Activated T-helper 1 cell treated with anti-CD3 and anti-CD28 coated beads, Interleukin-2, amount 50 U/mL, for 16 hours (primary cell): ENCODE measurements around the gene KRT7.
"Not testable (repeated sequence)": the region's sequence is repeated elsewhere in the genome, so short reads cannot be mapped to it uniquely, and the experiment has no call there.

Source experiments
- DNase-seq, 2 donors: peaks; one replicate each; pipeline ENCODE4 v3.0.0-alpha.2; 2020; ENCODE audit warnings: low read depth in 1 of 2, low spot score in 1 of 2

KRT7 gene

DNA sequence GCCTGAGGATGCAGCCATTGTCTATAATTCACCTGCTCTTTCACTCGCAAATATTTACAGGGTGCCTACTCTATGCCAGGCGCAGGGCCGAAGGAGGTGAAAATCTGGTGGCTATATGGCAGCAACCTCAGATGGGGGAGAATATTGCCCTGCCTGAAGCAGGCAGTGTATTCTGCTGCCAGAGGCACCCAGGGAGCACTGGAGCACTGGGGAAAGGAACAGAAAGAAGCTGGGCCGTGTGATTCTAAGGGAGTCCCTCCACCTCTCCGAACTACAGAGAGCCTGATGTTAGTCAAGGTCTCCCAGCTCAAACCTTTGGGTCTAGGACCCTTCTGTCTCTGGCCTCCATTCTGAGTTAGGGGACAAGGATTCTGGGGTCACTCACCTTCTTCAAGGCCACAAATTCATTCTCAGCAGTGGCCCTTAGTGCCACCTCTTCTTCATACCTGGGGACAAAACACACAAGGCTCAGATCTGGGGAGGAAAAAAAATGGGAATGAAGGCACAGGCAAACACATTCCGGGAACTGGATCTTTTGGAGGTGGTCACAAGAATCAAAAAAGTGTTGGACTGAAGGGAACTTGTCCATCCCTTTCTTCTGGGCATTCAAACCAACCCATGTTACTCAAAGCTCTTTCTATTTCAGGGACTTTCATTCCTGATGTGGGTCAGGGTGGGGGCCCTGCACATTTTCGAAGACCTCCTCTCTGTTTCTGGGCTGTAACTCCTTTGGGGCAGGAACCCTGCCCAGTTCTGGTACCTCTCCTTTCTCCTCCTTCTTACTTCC lies 22.1 kb downstream of the KRT7 start:
- no peak for DNase-seq

DNA sequence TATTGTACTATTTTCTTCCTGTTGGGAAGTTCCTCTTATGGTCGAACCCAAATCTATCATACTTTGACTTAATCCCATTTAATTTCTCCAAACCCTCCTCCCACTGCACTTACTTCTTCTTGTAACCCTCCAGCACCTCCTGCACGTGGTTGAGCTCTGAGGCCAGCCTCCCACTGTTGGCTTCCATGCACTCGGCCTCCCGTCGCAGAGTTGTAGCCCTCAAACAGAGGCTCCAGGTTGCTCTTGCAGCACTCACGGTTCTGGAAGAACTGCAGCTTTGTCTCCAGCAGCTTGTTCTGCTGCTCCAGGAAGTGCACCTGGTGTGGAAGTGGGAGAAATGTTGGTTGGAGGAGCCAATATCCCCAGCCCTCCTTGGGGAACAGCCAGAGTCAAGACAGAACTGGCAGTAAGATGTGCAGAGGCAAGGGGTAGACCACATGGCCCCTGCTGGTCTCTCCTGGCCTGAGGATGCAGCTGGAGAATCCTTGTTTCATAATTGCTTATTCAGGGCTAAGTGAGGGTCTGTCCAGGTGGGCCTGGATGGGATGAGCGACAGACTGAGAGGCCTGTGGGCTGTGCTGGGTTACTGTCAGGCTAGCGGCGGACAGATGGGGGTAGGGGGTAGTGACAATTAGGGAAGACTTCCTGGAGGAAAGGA lies 23.0 kb downstream of the KRT7 start:
- DNase-seq, result no peak

DNA sequence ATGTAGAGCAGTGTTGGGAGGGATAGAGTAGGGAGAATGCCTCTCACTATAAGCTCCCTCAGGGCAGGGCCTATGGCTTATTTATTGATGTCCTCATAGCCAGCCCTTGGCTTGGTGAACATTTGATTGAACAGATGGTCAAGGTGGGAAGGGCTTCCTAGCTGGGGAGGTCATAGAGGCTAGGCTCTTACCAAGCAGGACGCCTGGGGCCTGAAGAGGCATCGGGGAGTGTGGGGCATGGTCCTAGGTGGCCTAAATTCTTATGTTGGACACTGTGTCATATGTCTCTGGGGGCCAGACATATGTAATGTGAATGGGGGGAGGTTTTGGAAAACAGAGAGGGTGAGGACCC lies 23.5 kb downstream of the KRT7 start:
- no peak for DNase-seq

DNA sequence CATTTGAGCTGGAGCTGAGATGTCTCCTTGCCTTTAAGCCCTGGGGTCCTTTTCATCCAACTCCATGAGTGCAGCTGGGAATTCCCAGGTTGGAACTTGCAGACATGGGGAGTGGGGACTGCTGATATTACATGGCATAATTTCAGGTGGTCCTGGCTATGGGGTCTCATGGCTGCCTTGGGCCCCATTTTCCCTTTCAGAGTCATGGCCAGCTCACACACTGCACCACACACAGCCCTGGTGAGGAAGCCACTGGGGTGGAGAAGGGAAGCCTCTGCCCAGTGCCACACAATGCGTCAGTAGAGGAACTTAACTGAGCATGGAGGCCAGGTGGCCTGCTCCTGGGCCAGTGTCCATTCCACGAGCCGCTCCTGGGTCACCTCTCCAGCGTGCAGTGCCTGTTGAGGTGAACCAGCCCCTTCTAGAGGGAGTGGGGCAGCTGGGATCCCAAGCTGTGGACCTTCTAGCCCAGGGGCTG lies 24.1 kb downstream of the KRT7 start:
- no peak for DNase-seq

DNA sequence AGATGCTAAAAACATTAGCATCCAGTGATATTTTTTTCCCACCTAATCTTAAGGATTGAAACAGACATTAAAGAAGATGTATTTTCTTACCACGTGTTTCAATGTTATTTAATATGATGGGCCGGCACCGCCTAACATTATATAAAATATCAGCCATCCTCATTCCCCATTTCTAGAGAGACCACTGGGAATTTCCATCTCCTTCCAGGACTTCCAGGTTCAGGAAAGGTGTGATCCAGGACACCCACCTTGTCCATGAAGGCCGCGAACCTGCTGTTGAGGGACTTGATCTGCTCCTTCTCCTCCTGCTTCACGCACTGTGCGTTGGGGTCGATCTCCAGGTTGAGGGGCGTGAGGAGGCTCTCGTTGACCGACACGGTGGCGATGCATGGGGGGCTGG lies 24.9 kb downstream of the KRT7 start:
- DNase-seq, result not testable (repeated sequence)

DNA sequence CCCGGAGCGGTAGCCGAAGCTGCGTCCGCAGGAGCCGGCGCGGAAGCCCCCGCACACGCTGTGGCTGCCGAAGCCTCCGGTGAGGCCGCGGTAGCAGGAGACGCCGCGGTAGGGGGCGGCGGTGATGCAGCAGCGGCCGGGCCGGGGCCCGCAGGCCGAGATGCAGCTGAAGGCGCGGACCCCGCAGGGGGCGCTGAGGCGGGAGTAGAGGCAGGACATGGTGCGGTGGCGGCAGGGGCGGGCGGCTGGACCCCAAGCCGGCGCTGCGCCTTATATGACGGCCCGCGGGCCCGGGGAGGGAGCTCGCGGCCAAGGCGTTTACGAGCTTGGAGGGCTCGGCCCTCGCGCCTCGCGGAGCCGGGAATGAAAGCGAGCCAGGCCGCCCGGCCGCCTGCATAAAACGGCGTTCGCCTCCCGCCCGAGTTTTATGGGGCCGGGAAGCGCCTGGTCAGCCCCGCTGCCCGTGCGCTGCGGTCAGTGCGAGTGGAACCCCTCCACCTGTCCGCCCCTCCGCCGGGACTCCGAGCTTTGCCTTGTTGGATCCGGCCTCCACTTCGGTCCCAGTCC lies 25.4 kb downstream of the KRT7 start:
- no peak for DNase-seq

DNA sequence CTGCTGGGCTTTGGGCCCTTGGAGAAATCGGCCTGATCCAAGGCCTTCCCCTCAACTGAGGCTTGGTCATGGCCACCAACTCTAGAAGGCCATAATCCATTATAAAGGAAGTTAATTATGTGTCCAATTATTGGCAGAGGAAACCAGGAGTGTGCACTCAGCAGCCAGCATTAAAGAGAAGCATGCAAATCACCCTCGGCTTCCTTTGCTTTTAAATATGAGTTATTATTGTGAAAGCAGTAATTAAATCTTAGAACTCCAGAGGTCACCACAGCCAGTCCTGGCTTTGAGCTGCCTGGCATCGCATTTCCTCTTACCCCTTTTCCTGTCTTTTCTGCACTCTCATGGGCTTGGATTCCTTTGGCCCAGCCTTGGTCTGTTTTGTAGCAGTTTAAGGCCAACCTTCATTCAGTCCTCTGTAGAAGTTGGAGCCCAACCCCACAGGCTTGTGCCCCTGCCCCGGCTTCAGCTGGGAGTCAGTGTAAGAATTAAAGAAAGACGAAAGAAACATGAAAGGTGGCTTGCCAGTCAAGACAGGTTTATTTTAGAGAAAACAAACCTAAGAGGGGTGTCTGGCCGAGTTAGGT lies 26.7 kb downstream of the KRT7 start:
- DNase-seq, result no peak

DNA sequence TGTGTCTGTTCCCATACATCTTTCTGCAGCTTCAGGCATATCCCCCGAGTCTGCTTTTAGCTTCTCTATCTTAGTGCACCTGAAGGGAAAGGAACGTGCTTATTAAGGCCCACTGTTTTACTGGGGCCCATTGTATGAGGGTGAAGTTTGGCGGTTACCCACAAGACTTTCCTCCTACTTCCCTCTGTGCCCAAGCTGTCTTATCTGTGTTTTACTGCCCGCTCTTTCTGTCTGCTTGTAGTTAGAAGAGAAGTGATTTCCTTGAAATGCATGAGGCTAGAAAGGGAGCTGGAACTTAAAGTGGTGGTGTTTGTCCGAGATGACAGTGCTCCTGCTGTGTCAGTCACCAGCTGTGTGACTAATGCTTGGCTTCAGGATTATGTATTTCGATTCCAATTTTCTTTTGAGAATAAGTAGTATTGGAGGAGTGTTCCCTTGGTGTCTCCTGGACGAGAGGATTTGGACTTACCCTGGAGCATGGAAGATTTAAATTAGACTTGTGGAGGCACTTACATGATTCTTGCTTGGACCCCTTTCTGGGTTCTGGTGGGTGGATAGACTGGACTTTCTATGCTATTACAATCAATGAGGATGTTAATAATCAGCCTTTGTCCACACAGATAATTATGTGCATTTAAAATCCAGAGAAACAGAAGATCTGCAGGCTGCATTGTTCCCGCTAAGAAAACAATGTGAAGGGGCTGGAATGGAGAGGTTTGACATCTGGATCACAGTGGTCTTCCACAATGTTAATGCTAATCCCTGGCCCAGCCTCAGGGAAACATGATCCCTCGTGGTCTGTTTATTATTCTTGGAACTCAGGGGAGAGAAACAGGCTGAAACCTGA lies 27.5 kb downstream of the KRT7 start:
- DNase-seq, result no peak

DNA sequence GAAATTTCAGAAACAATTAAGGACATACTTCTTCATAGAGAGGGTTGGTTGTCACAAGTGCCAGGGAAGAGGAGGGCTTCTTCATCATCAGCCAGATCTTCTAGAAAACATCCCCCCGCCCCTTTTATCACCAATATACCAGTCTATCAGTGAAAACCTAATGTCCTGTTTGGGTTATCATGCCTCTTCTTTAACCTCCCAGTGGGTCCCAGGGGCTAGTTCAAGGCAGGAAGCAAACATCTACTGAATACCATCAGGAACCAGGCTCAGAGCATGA lies 28.1 kb downstream of the KRT7 start:
- DNase-seq, result no peak

DNA sequence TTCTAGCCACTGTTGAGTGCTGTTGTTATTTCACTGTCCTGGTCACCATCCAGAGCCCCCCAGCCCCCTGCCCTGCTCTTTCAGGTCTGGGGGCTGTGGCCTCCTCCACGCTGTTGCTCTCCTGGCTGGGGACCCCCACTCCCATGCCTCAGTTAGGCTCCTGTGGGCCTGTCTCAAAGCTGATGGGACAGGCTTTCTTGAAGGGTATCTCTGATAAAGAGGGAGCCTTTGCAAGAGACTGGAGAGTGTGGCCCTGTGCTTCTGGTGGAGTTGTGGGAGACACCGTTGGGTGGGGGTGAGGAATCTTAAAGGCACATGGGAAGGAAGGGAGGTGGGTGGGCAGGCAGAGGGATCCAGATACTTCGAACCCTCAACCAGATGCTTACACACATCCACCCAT lies 29.2 kb downstream of the KRT7 start:
- DNase-seq, result no peak

DNA sequence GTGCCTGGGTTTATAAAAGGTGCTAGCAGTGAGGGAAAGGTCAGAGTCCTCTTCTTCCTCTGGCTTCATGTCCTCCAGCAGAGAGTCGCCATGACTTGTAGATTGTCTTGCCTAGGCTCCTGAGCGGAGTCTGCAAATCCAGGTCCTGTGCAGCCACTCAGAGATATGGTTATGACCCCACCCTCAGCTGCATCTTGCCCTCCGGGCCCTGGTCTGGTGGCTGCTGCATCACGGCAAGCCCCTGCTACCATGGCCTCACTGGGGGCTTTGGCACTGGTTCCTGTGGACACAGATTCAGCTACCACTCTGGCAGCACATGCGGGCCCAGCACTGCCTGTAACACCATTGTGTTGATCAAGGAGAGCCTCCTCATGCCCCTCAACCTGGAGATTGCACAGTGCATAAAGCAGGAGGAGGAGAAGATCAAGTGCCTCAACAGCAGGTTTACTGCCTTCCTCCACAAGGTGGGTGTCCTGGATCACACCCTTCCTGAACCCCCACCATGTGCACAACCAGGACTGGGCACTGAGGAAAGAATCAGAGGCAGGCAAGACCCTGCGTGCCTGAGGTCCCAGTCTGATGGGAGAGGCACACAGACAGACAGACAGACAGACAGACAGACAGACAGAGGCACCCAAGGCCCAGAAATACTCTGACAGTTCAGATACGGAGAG lies 30.9 kb downstream of the KRT7 start:
- DNase-seq, result no peak

DNA sequence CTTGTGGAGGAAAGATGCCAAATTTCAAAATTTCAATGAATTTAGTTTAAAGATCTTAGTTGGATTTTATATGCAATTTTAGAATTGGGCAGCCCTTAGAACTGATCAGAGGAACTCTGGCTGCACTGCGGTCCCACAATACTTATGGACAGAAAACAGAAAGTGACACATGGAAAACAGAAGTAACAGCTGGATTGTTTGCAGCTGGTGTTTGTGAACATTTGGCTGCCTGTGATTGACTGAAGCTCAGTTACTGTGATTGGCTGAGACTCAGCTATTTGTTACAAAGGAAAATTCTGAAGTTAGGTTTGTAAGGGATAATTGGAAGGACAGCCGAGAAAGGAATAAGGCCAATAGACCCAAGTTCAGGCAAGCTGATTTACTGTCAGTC lies 31.4 kb downstream of the KRT7 start:
- no peak for DNase-seq

DNA sequence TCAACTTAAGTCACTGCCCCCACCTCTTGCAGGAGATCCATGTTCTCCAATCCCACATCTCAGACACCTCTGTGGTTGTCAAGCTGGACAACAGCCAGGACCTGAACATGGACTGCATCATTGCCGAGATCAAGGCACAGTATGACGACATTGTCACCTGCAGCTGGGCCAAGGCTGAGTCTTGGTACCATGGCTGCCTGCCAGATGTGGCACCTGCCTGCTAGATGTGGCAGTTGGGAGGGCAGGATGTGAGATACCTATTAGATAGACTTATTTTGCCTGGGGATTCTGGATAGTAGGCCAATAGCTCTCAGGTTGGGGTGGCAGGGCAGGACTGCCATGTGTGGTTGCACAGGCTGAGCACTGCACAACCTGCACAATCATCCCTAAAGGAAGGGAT lies 33.5 kb downstream of the KRT7 start:
- no peak for DNase-seq

DNA sequence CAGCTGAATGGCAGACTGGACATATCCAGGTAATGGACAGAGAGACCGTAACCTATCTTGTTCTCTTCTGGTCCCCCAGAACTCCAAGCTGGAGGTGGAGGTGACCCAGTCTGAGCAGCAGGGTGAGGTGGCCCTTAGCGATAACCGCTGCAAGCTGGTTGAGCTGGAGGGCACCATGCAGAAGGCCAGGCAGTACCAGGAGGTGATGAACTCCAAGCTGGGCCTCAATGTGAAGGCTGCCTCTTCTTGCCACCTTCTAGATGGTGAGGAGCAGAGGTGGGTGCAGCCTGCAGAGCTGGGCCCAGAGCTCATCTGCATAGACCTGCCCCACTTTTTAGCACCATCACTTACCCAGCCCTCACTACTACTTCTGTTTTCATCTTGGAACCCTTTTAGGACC lies 34.2 kb downstream of the KRT7 start:
- no peak for DNase-seq

DNA sequence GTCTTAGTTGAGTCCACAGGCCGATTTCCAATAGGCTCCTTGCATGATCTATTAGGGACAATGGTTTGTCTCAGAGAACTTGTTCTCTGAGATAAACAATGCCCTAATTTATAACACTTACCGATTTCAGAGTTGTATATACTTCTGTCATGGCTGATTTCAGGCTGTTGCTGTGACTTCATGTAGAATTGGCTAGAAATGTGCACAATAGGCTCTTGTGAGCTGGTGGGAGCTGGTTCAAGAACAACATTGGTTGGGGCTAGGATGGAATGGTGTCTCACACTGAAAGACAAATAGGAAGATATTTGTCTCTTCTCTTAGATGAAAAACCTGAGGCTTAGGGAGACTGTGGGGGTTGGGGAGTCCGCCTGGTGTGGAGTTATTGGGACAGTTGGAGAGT lies 34.7 kb downstream of the KRT7 start:
- no peak for DNase-seq

DNA sequence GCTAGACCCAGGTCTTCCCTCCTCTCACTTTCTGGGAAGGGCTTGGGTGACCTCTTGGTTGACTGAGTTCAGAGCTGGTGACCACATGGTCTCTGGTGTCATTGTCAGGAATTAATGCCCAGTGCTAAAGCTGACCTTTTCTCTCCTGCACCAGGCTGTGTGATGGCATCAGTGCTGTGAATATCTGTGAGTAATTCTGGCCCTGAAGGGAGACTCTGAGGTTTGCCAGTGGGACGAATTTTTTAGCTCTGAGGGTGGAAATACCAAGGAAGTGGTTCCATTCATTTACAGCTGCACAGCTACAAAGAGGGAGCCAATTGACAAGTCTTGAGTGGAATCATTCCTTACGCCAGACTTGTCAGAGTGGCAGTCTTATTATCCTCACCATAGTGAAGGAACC lies 35.2 kb downstream of the KRT7 start:
- no peak for DNase-seq

DNA sequence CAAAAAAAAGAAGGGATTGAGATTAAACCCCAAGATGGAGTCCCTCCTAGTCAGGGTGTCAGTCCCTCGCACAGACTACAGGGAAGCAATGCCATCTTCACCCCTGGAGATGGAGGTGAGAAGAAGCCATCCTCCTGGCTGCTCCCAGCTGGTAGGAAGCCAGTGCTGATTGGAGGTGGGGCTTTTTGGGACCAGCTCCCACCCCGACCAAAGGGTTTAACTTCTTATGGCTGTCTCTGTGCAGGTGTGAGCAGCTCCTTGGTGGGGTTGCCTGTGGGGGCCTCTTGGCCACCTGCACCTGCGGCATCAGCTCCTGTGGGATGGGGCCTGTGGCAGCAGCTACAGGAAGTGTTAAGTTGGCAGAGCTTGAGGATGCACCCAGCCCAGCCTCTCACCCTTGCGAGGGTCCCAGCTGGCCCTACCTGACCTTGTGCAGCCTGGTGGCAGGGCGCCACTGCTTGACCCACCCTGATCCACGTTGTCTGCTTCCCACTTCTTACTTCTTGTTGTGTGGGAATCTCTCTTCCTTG lies 37.6 kb downstream of the KRT7 start:
- DNase-seq, result no peak

DNA sequence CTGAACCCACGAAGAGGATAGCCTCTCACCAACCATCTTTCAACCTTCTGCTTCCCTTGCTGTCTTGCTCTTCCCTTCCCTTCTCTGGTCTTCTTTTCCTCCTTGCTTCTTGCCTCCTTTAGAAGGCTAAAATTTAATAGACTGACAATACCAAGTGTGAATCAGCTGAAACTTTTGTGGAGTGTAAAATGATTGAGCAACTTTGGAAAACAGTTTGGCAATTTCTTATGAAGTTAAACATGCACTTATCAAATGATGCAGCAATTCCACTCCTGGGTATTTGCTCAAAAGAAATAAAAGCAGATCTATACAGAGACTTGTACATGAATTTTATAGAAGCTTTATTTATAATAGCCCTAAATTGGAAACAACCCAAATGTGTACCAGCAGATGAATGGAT lies 38.1 kb downstream of the KRT7 start:
- DNase-seq, result no peak

DNA sequence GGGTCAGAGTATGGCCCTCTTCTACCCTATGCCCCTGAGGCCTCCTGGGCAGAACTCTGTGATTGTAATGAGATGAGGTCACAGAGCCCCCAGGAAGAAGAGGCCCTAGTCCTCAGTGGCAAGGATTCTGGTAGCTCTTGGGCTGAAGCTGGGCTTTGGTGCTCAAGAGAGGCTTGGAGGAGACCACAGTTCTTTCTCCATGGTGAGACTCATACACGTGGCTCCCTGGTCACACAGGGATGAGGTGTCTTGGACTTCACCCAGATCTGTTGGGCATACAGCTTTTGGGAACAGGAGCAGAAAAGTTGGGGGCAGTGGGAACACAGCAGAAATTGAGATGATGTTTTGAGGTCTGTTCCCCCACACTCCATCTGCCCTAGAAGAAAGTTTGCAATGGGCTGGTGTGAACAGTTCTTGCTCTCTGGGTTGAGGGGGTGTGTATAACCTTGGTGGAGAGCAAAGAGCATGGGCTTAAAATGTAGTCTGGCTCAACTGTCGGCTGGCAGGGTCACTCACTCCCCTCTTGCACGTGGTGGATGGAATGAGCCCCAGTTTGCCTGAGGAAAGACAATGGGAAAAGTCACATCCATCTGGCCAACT lies 41.6 kb downstream of the KRT7 start, which contains the start of gene KRT86:
TSS of gene KRT86 (plus strand) at position 125 of the 600 bp plus-strand sequence. CDS start 27,272 bp downstream, outside the sequence.
- no peak for DNase-seq

DNA sequence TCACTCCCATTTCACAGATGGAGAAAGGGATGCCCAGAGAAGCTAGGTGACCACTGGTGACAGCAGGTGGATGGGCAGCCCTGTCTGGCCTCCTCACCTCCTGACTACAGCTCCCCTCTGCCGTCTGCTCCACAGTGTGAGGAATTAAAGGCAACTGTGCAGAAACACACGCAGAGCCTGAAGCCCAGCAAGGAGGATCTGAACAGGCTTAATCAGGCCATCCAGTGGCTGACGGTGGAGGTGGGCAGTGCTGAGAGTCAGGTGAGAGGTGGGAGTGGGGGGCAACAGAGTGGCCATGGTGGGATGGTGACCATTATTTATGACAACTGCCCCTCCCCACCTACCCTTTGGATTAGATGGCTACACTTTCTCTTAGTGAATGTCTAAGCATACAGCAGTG lies 42.6 kb downstream of the KRT7 start:
- no peak for DNase-seq
